ENCODE data around the gene RAB20.

Gene RAB20

DNA sequence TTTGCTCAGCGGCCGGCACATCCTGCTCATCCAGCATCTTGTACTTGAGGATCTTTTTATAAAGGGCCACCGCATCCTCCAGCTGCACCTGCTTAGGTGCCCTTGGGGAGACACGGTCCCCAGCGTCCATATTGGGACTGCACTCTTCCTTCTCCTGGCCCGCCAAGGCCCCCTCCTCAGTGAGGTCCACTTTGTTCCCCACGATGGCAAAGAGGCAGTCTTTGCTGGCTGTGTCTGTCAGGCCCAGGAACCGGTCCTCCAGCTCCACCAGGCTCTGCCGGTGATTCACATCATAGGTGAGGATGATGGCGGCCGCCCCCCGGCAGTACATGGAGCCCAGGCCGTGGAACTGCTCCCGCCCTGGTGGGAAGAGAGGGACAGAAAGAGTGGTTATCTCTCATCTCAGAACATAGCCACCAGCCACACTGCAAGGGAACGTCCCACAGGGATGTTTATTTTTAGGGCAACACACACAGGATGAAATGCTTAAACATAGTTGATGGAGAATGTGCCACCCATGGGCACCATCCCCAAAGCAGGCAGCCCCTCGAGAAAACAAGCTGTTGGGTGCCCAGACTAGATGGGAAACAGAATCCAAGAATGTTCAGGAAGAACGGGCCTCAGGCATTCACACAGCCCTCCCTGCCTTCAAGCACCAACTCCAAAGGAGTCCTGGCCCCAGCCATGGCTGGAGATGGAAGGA, 37.5 kb downstream of the RAB20 start:
- FAIRE-seq, result no peak
- TF ChIP-seq, protein P1, sequence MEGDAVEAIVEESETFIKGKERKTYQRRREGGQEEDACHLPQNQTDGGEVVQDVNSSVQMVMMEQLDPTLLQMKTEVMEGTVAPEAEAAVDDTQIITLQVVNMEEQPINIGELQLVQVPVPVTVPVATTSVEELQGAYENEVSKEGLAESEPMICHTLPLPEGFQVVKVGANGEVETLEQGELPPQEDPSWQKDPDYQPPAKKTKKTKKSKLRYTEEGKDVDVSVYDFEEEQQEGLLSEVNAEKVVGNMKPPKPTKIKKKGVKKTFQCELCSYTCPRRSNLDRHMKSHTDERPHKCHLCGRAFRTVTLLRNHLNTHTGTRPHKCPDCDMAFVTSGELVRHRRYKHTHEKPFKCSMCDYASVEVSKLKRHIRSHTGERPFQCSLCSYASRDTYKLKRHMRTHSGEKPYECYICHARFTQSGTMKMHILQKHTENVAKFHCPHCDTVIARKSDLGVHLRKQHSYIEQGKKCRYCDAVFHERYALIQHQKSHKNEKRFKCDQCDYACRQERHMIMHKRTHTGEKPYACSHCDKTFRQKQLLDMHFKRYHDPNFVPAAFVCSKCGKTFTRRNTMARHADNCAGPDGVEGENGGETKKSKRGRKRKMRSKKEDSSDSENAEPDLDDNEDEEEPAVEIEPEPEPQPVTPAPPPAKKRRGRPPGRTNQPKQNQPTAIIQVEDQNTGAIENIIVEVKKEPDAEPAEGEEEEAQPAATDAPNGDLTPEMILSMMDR (IDR thresholded peaks at IDR 0.05; ENCODE audit: insufficient read depth, missing control alignments), result no peak

GRCh38 chr13:110523180-110523579, 38.3 kb downstream of the RAB20 start:
- FAIRE-seq, result no peak
- DNase-seq (ENCODE audit: insufficient read length, low spot score), result no peak
- TF ChIP-seq, protein P1 (IDR thresholded peaks at IDR 0.05; ENCODE audit: insufficient read depth, missing control alignments), result no peak

More for the DNA sequence above, 37.5 kb downstream of the RAB20 start:
- no peak for DNase-seq (ENCODE audit: insufficient read length, low spot score)

- DNase-seq (ENCODE audit: insufficient read length, low spot score) (no peak), FAIRE-seq (no peak)
- TF ChIP-seq, protein P1 (IDR thresholded peaks at IDR 0.05; ENCODE audit: insufficient read depth, missing control alignments), result no peak
Measured at GRCh38 chr13:110522721-110523120, 38.8 kb downstream of the RAB20 start.

DNA sequence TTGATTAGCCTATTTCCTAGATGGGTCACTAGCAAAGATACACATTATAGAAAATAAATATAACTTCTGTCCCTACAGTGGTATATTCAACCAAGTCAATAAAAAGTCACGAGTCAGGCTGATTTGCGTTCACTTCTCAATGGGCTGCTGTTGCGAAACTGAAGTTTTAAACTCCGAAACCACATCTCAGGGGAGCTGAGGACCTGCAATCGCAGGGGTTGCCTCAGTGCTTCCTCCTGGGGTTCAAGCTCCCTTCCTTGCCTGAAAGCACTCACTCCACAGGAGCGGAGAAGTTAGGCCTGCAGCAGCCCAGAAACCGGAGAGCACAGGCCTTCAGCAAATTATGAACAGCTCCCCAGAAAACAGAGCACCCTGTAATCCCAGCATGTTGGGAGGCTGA, 39.6 kb downstream of the RAB20 start:
- DNase-seq (ENCODE audit: insufficient read length, low spot score), result no peak
- TF ChIP-seq, protein P1 (IDR thresholded peaks at IDR 0.05; ENCODE audit: insufficient read depth, missing control alignments), result no peak
- no peak for FAIRE-seq

GRCh38 chr13:110521296-110521680, 40.2 kb downstream of the RAB20 start:
- TF ChIP-seq, protein P1 (IDR thresholded peaks at IDR 0.05; ENCODE audit: insufficient read depth, missing control alignments), result no peak
- FAIRE-seq (no peak), DNase-seq (ENCODE audit: insufficient read length, low spot score) (no peak)

GRCh38 chr13:110520431-110521295, 40.9 kb downstream of the RAB20 start:
- DNase-seq (ENCODE audit: insufficient read length, low spot score) (no peak), FAIRE-seq (no peak)
- TF ChIP-seq, protein P1 (IDR thresholded peaks at IDR 0.05; ENCODE audit: insufficient read depth, missing control alignments), result no peak

- FAIRE-seq (no peak), DNase-seq (ENCODE audit: insufficient read length, low spot score) (no peak)
- TF ChIP-seq, protein P1 (IDR thresholded peaks at IDR 0.05; ENCODE audit: insufficient read depth, missing control alignments), result no peak
Measured at GRCh38 chr13:110519506-110519905, 42.0 kb downstream of the RAB20 start.
